Suppressor macrophage treated with lipopolysaccharide for 4 hours (primary cell): ENCODE data around the gene RBM39.

Experiments used
- DNase-seq: peaks from one replicate; pipeline ENCODE4 v3.0.0-alpha.2; 2020

Gene RBM39

DNA sequence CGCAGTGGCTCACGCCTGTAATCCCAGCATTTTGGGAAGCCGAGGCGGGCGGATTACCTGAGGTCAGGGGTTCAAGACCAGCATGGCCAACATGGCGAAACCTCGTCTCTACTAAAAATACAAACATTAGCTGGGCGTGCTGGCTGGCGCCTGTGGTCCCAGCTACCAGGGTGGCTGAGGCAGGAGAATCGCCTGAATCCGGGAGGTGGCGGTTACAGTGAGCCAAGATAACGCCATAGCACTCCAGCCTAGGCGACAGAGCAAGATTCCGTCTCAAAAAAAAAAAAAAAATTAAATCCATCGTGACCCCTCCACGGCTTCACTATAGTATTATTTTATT, 76.1 kb downstream of the RBM39 start:
- no peak for DNase-seq

DNA sequence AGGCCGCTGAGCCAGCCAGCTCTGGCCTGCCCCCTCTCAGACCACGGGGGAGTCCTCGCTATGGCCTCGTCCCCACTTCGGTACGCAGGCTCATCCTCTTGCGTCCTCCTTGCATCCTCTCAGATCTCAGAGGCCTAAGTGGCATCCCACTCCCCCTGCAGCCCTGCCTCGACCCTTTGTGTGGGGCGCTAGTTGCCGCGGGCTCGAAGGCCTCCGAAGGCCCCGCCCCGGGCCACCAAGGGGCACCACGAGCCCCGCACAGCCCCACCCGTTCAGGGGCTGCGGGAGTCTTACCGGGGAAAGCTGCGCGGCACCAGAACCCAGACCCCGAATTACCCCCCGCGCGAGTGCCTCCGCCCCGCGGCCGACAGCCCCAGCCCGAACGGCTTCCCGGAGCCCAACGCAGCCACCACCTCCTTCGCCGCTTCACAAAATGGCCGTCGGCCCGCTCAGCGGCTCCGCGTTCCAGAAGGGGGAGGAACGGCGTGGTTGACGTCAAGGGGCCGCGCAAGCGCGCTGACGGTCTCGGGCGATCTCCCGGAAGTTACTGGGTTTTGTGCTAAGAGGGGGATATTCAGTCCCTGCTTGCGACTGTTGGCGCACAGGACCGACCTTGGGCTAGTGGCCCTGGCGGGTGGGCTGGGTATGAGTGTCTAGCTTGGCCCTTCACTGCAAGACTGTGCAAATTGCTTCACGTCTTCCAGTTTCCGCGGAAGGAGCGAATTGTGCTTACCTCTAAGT, 77.4 kb downstream of the RBM39 start, which contains the start of the genes CPNE1 and RBM12:
Gene CPNE1, minus strand, starts transcription at position 435 of the 741 bp plus-strand sequence. CDS start 31,977 bp downstream, outside the sequence.
Gene RBM12, minus strand, starts transcription at position 435 of the 741 bp plus-strand sequence. CDS start 9,578 bp downstream, outside the sequence.
- peak; percentile 96 for DNase-seq

DNA sequence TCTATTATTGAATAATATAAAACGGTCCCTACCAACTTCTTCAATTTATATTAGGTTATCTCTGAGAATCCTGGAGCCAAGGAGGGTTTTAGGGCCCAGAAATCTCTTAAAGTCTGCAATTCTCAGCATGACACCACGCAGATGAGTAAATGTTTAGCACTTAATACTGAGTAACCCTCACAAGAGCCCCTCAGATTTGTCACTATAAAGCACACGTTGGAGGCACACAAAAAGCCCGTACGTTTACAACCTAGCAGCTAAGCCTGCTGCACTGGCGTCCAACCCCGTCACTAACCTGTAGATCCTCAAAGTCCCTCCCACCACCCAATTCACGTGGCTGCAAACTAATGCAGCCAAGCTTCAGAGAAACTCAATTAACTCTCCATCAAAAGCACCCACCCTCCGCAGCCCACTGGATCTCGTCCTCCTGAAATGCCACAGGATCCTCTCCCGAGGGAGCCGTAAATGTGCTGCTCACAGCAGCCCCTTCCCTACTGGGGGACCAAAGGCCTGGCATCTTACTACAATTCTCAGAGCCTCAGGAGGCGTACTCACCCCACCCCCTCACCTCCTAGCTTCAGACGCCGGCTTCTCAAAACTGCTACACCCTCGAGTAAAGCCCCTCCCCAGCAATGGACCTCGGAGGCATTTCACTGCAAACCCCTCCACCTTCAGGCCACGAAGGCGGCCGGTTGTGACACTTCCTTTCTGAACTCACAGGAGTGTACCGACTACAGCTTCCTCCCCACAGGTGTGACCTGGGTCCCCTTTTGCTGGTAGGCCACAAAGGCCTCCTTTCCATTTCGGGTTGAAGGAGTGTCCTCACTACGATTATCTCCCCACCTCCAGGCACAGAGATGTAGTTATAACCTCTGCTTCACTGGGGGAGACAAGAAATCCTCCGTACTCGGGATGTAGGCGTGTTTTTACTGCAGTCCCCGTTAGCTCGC, 78.3 kb downstream of the RBM39 start:
- DNase-seq, result peak; percentile 45

DNA sequence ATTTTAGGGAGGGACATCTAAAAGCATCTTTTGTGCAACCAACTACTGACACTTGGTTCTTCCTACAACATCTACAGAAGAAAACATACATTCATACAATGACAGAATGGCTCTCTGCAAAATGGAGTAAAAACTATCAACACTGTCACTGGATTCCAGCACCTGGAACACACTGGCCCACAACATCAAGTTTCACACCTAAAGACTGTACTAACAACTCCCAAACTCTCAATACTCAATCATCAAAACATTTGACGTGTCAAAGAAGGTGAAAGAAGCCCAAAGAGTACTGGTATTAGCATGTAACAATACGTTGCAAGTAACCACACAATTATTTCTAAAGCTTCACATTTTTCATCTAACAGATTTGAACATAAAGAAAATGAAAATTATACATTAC, 79.5 kb downstream of the RBM39 start:
- DNase-seq, result no peak

DNA sequence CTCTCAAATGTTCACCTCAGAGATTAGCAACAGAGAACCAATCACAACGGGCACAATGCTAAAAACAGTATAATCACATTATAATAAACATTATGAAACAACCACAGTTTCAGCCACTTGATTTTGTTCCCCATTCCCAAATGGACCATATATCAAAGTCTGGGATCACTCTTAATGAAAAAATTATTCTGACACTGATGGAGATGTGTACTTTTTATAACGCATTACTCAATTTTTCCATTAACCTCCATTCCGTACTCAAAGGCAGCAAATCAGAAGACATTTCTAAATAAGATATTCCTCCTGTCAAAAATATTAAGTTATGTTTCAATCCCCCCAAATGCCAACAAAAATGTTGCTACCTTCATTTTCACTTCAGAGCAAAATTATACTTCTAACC, 80.2 kb downstream of the RBM39 start:
- DNase-seq, result peak; percentile 2

DNA sequence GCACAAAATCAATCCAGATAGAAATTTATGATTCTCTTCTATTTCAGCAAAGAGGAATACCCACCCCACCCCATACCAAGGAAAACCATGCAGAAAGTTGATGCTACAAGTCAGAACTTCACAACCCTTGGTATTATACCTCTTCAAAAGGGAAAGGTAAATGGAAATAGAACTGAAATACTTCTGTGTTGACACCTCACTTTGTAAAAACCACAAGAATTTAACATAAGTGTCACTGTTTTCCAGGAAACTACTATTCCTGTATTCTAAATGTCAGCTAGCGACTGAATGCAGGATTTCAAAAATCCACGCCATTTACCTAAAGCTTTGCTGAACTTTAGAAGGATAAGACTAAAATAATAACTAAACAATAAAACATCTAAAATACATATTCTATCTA, 81.0 kb downstream of the RBM39 start:
- peak; percentile 3 for DNase-seq

DNA sequence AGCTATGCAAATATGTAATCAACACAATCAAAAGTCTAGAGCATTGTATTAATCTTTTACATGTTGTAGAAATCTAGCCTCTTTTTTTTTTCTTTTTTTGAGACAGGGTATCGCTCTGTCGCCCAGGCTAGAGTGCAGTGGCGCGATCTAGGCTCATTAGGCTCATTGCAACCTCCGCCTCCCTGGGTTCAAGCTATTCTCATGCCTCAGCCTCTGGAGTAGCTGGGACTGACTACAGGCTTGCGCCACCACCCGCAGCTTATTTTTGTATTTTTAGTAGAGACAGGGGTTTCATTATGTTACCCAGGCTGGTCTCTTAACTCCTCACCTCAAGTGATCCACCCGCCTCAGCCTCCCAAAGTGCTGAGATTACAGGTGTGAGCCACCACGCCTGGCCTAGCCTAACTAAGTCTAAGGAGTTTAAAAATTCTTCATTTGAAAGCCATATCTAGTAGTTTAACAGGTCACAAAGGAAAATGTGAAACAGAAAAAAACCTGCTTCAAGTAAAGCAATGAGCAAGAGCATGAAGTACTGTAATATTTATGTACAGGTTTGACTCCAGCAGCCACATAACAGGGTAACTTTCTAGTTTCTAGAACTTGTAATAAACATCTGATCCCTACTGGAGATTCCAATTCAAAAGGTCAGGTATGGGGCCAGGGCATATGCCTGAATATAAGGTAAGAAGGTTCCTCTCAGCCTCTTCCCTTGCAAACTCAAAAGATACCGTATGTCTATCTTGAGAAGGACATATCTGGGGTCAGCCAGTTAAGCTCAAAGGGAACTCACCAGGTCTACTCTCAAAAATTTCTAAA, 81.7 kb downstream of the RBM39 start:
- no peak for DNase-seq

DNA sequence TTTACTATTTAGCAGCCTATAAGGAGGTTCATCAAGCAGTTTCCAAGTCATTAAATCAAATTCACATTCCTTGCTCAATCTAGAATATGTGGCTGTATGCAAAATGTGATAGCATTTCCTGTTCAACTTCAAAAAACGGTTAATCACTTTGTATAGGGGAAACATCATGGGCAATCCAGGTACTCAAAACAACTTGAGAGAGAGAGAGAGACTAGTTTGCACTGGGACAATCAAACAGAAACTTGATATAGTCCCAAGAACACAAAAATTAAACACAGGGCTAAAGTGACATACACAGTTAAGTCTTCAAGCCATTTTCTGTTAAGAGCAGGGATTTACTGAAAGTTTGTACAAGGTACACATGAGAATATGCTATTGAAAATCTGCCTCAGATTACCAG, 84.8 kb downstream of the RBM39 start:
- DNase-seq, result no peak

DNA sequence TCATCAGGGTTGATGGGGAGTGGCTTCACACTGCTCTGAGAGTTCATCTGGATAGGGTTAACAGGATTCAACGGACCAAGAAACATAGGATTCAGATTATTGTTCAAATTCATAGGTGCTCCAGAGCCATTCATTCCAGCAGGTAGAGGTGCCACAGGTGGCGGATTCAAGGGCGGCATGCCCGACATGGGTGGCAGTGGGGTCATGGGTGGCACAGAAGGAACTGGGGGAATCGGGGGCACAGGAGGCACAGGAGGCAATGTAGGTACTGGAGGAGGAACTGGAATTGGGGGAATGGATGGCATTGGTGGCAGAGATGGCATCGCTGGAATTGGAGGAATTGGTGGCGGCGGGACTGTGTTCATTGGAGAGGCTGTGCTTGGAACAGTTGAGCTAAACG, 87.6 kb downstream of the RBM39 start:
- DNase-seq, result no peak

DNA sequence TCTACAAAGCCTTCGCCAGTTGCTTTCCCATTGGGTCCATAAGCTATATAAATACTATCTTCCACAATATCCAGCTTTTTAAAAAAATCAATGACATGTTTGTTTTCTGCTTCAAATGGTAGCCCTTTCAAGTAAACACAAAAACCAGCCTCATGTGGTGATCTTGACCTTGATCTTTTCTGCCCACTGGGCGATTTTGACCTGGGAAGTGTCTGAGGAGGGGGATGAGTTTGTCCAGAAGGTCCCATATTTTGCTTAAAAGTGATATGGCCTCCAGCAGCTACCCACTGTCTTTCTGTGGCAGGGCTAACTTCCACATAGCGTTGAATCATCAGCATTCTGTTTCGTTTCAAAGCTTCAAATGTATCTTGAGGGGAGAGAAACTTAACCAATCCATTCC, 88.2 kb downstream of the RBM39 start:
- no peak for DNase-seq
